Spinal cord (tissue), 10 donors: ENCODE results near the gene ASCC2. TPM values are rescaled to one million over a fixed set of nuclear protein-coding genes. Genes with fewer than 3 reads are reported as not detected.
A peak's percentile ranks its signal among the peaks of the same experiment; 100 is the strongest.
"Not testable (repeated sequence)": the region's sequence is repeated elsewhere in the genome, so short reads cannot be mapped to it uniquely, and the experiment has no call there.

Experiments used
- DNase-seq, 6 donors: peaks; one replicate each; pipeline versions ENCODE4 v3.0.0 to v3.0.0-alpha.2; 2013 to 2015; ENCODE audit warnings: low spot score in 6 of 6, low read depth in 4 of 6
- H3K27ac ChIP-seq: one replicate; pipeline ENCODE4 v1.5.1; 2013; ENCODE audit warnings: low read depth, low read length, control low read depth
- H3K27me3 ChIP-seq: one replicate; pipeline ENCODE4 v1.6.1; 2013; ENCODE audit warnings: low read length; ENCODE audit not compliant: control insufficient read depth, insufficient read depth
- H3K36me3 ChIP-seq: one replicate; pipeline ENCODE4 v1.6.1; 2013; ENCODE audit warnings: low read length; ENCODE audit not compliant: control insufficient read depth, insufficient read depth
- H3K4me1 ChIP-seq: one replicate; pipeline ENCODE4 v1.6.1; 2013; ENCODE audit warnings: low read length; ENCODE audit not compliant: control insufficient read depth, insufficient read depth
- H3K4me3 ChIP-seq: one replicate; pipeline ENCODE4 v1.5.1; 2013; ENCODE audit warnings: low read depth, low read length, control low read depth
- H3K9me3 ChIP-seq: one replicate; pipeline ENCODE4 v1.6.1; 2013; ENCODE audit warnings: low read length; ENCODE audit not compliant: control insufficient read depth, insufficient read depth
- WGBS: methylation state at CpG from one replicate; pipeline ENCODE4 v1.1.5; 2013; ENCODE audit warnings: missing lambda C conversion rate; ENCODE audit not compliant: insufficient coverage; 5-methylcytosine and 5-hydroxymethylcytosine counted together
- polyA plus RNA-seq, 2 donors: library from polyadenylated mRNA; unstranded; fragments of 120-200 nt; gene quantifications; one replicate each; pipeline ENCODE4 v1.2.1, GENCODE V29; 2013; ENCODE audit not compliant: insufficient read length in 2 of 2
- total RNA-seq, 2 donors: library from RNA; depleted of rRNA in 1 of 2; stranded (reverse); fragments of 120-200 nt in 1 of 2; fragments of >200 nt in 1 of 2; gene quantifications; one replicate each; pipeline versions ENCODE4 v1.2.3 to v1.2.4, GENCODE V29; 2013 to 2014
- donor health status: healthy.

Gene ASCC2
- total and polyA plus RNA-seq, 4 donors, result 18.5 to 55.5 (median 38.8) TPM

DNA sequence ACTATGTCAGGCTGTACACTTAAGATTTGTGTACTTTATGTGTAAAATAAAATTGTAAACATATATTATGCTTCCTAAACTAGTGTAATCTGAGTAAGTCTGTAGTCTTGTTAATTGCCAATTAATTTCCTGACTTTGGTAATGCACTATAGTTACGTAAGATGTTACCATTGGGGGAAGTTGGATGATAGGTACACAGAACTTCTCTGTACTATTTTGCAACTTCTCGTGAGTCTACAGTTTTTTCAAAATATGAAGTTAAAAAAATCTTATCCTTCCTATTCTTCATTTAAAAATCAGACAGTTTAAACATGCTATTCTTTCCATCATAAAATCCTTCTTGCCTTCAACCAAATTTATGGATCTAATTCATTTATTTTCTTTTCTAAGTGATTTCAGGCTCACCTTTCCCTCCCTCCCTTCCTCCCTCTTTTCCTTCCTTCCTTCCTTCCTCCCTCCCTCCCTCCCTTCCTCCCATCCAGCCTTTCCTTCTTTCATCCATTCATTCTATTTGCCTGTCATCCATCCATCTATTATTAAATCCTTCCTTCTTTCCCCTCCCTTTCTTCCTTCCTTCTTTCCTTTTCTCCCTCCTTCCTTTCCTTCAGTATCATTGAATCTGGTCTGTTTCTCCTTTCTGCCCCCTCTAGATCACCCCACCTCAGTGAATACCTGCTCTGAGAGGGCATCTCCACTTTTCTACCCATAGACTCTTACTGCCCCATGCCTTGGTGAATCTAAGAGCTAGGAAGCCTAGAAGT is 22.1 kb upstream of the ASCC2 start:
- DNase-seq, result no peak
- Histone ChIP-seq H3K27ac (no peak overlapping the region), H3K27me3 (no peaks in the 10 kb centered on the region), H3K9me3 (no peaks in the 10 kb centered on the region), H3K4me1 (no peaks in the 10 kb centered on the region), H3K4me3 (no peak overlapping the region), H3K36me3 (no peaks in the 10 kb centered on the region)
- WGBS, result no CpG with 5 or more reads among the region's 2 CpGs

DNA sequence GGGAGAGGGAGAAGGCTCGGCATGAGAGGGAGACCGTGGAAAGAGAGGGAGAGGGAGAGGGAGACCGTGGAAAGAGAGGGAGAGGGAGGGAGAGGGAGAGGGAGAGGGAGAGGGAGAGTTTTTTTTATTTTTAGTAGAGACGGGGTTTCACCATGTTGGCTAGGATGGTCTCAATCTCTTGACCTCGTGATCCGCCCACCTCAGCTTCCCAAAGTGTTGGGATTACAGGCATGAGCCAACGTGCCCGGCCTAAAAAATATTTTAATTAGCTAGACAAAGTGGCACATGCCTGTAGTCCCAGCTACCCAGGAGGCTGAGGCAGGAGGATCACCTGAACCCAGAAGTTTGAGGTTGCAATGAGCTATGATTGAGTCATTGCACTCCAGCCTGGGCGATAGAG is 21.0 kb upstream of the ASCC2 start:
- not testable (repeated sequence) for DNase-seq, H3K36me3 ChIP-seq, H3K4me3 ChIP-seq, H3K27ac ChIP-seq, H3K9me3 ChIP-seq, H3K4me1 ChIP-seq, H3K27me3 ChIP-seq
- 82% methylated on average over 4 of the region's 9 CpGs for WGBS

DNA sequence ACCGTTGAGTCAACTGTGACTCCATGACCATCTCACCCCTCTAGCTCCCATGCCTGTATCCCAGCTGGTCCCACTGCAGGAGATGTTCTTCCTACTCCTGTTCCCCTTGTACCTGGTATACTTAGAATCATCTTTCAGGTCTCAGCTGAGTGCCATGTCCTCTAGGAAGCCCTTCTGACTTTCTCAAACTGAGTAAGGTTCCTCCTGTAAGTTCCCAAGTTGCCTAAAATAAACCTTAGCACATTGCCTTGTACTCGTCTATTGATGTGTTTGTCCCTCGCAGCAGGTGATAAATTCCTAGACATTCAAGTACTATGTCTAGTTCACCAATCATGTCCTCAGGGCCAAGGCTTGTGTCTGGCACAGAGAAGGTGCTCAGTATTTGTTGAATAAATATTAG is 18.4 kb upstream of the ASCC2 start:
- DNase-seq, result no peak
- H3K4me3 ChIP-seq, result no peak overlapping the region
- H3K27ac ChIP-seq, result no peak overlapping the region
- H3K4me1 ChIP-seq, result no peaks in the 10 kb centered on the region
- H3K36me3 ChIP-seq, result no peaks in the 10 kb centered on the region
- H3K27me3 ChIP-seq, result no peaks in the 10 kb centered on the region
- 71% methylated on average over 1 of the region's 3 CpGs for WGBS
- H3K9me3 ChIP-seq, result no peaks in the 10 kb centered on the region

DNA sequence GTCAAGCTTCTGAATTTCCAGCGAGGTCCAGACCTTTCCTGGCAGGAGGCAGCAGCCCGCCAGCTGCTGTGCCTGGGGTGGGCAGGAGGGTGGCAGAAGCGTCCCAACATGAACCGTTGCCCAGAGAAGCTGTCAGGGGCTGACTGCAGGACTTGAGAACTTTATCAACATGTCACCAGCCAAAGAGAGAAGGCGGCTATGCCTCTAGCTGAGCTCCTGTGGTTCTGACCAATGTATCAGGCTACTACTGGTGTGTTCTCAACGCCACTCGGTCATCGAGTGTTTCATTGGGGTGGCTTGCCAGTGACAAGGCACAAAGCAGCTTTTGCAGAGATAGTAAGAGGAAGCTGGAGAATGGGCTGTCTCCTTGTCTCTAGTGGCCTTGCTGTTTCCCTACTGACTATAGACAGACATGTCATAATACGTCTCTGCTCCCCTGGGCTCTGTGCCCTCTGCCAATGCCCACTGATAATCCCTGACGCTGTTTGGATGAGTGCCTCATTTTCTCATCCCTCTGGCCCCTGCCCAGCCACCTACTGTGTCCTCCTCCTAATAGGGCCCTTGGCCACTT is 17.6 kb upstream of the ASCC2 start:
- Histone ChIP-seq H3K9me3 (no peaks in the 10 kb centered on the region), H3K36me3 (no peaks in the 10 kb centered on the region), H3K27ac (no peak overlapping the region), H3K4me1 (no peaks in the 10 kb centered on the region), H3K27me3 (no peaks in the 10 kb centered on the region), H3K4me3 (no peak overlapping the region)
- WGBS, result 37% methylated on average over 10 of the region's 10 CpGs
- peak in 2 of 6 donors; percentile 13 to 29 for DNase-seq

DNA sequence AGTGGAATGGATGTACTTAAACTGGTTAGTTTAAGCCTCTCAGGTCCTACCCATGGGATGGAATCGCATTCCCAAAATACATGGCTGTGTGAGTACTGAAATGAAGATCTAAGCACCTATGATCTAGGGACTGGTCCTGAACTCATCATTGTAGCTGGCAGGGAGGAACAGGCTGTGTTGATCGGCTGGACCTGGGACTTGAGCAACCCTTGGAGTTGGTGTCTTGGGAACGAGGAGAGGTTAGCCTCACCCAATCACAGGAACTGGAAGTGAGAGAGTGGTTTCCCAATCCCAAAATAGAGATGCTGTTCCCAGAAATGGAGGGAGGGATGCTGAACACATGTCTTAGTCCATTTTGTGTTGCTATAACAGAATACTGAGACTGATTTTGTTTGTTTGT is 16.4 kb upstream of the ASCC2 start:
- no peak for DNase-seq
- no peaks in the 10 kb centered on the region for H3K27me3 ChIP-seq
- no peaks in the 10 kb centered on the region for H3K36me3 ChIP-seq
- 100% methylated on average over 3 of the region's 3 CpGs for WGBS
- H3K4me3 ChIP-seq, result no peak overlapping the region
- no peaks in the 10 kb centered on the region for H3K9me3 ChIP-seq
- H3K4me1 ChIP-seq, result no peaks in the 10 kb centered on the region
- H3K27ac ChIP-seq, result no peak overlapping the region

DNA sequence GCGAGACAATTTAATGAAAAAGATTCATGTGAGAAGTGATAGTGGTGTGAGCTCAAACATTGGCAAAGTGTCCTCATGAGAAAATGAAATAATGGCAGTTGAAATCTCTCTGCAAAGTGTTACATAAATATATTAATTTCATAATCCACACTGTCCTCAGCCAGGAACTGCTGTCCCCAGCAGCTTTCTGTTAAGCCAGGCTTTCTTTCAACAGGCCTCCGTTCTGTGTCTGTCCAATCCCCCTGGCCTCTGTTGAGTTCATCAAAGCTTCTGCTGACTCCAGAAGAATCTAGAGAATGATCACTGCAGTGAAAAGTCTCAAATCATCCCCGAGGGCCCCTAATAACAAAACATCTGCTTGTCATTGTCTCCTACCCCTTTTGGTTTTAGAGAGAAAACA is 10.0 kb upstream of the ASCC2 start:
- Histone ChIP-seq H3K9me3 (peaks cover 4% of the 10 kb centered on the region), H3K27ac (no peak overlapping the region), H3K27me3 (no peaks in the 10 kb centered on the region), H3K4me1 (no peaks in the 10 kb centered on the region), H3K4me3 (no peak overlapping the region), H3K36me3 (no peaks in the 10 kb centered on the region)
- 64% methylated on average over 1 of the region's 3 CpGs for WGBS
- DNase-seq, result peak in 1 of 6 donors; percentile 57

DNA sequence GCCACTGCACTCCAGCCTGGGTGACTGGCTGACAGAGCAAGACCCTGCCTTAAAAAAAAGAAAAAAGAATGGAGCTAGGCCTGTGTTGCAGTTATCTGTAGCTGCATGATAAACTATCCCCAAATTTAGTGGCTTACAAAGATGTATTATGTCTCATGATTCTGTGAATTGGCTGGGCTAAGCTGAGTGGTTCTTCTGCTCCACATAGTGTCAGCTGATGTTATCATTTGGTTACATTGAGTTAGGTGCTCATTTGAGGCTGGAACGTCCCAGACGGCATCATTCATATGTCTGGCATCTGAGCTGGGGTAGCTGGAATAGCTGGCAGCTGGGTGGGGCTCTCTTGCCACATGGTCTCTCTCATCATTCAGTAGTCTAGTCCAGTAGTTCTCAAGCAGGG is 8.2 kb upstream of the ASCC2 start:
- Histone ChIP-seq H3K4me1 (no peaks in the 10 kb centered on the region), H3K36me3 (no peaks in the 10 kb centered on the region), H3K4me3 (no peak overlapping the region), H3K27me3 (no peaks in the 10 kb centered on the region), H3K27ac (no peak overlapping the region), H3K9me3 (peaks cover 4% of the 10 kb centered on the region)
- DNase-seq, result no peak
- 93% methylated on average over 2 of the region's 2 CpGs for WGBS

DNA sequence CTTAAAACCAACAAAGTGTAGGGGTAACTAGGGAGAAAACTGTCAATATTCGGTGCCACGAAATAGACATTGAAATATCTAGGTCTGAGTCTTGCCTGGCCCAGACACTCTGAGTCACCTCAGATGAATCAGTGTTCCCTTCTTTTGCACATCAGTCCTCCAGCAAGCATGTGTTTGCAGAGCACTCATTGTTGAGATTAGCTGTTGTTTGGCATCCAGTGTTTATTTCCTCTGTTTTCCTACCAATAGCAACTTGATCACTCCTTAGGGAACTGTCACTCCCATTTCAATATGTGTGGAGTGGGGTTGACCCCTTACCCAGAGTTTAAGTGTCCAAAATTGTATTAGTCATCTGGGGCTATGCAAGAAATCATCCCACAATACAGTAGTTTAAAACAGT is 4.7 kb upstream of the ASCC2 start:
- WGBS, result 58% methylated on average over 2 of the region's 2 CpGs
- Histone ChIP-seq H3K27ac (no peak overlapping the region), H3K4me1 (peaks cover 1% of the 10 kb centered on the region), H3K27me3 (no peaks in the 10 kb centered on the region), H3K9me3 (peaks cover 4% of the 10 kb centered on the region), H3K36me3 (no peaks in the 10 kb centered on the region), H3K4me3 (no peak overlapping the region)
- no peak for DNase-seq

DNA sequence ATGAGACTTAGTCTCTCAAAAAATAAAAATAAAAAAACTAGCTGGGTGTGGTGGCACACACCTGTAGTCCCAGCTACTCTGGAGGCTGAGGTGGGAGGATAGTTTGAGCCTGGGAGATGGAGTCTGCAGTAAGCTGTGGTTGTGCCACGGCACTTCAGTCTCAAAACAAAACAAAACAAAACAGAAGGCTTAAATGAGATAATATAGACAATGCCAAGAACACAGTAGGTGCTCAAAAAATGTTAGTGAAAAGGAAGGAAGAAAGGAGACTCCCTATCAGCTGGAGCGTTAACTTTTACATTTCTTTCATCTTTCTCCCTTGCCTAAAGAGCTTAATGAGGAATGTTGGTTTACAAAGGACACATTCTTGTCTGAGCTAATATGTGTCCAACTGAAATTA is 4.1 kb upstream of the ASCC2 start:
- Histone ChIP-seq H3K4me1 (peaks cover 7% of the 10 kb centered on the region), H3K36me3 (no peaks in the 10 kb centered on the region), H3K9me3 (peaks cover 4% of the 10 kb centered on the region), H3K27me3 (no peaks in the 10 kb centered on the region), H3K27ac (no peak overlapping the region), H3K4me3 (no peak overlapping the region)
- WGBS, result no CpG with 5 or more reads among the region's 2 CpGs
- DNase-seq, result no peak

DNA sequence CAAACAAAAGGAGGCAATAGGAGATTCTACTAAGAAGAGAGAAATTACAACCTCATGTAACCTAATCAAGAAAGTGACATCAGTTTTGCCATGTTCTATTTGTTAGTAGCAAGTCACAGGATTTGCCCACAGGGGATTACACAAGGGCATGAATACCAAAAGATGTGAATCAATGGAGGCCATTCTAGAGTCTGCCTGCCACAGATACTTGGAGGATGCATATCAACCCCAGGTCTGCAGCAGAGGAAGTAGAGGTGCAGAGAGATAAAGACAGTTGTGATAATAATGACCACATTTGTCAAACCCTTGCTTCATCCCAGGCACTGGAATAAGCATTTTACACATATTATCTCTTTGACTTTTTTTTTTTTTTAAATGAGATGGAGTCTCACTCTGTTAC is 2.4 kb upstream of the ASCC2 start:
- H3K4me3 ChIP-seq, result no peak overlapping the region
- no peaks in the 10 kb centered on the region for H3K27me3 ChIP-seq
- DNase-seq, result no peak

More for the DNA sequence above, 2.4 kb upstream of the ASCC2 start:
- no peaks in the 10 kb centered on the region for H3K9me3 ChIP-seq
- H3K27ac ChIP-seq, result no peak overlapping the region
- H3K36me3 ChIP-seq, result peaks cover 3% of the 10 kb centered on the region
- H3K4me1 ChIP-seq, result peaks cover 10% of the 10 kb centered on the region
